ENCODE data around the gene DTNB. TPM values are rescaled to one million over a fixed set of nuclear protein-coding genes. Genes with fewer than 3 reads are reported as not detected.
A peak's percentile ranks its signal among the peaks of the same experiment; 100 is the strongest.
"Not testable (repeated sequence)": the region's sequence is repeated elsewhere in the genome, so short reads cannot be mapped to it uniquely, and the experiment has no call there.

DTNB gene
- total RNA-seq, 2 experiments from 2014 or later, result 27.3 to 29.1 TPM

- H3K36me3 Mint-ChIP-seq (ENCODE audit: low read depth), result peaks cover 5% of the 10 kb centered on the region
- ATAC-seq (no peak), DNase-seq (no peak)
- TF ChIP-seq CTCF (IDR thresholded peaks at IDR 0.05), result no peak
- no peak overlapping the region for H3K4me3 Mint-ChIP-seq
- H3K4me1 Mint-ChIP-seq (ENCODE audit: low read depth), result no peaks in the 10 kb centered on the region
- no peaks in the 10 kb centered on the region for H3K9me3 Mint-ChIP-seq
- CTCF ChIA-PET, result interaction anchor here (1.0 kb wide), 1 partner anchor 49 kb away, joined by 3 read pairs; no protein-coding TSS in a partner anchor
- intact Hi-C loops (cut with micrococcal nuclease), result no loop called here
- H3K27me3 Mint-ChIP-seq, result no peaks in the 10 kb centered on the region
- H3K27ac Mint-ChIP-seq, result no peak overlapping the region
- POLR2A ChIA-PET, result no interaction called here
These were observed 262.1 kb downstream of the DTNB start for GRCh38 chr2:25411281-25411680.

- H3K4me3 Mint-ChIP-seq, result no peak overlapping the region
These were observed 263.0 kb downstream of the DTNB start for GRCh38 chr2:25410370-25410769.

GRCh38 chr2:25409468-25409867, 263.9 kb downstream of the DTNB start:
- peaks cover 2% of the 10 kb centered on the region for H3K36me3 Mint-ChIP-seq (ENCODE audit: low read depth)
- POLR2A ChIA-PET, result no interaction called here
- no peak overlapping the region for H3K27ac Mint-ChIP-seq
- no peaks in the 10 kb centered on the region for H3K27me3 Mint-ChIP-seq
- CTCF ChIA-PET, result no interaction called here
- DNase-seq, result no peak
- no peak overlapping the region for H3K4me3 Mint-ChIP-seq
- intact Hi-C loops (cut with micrococcal nuclease), result no loop called here
- ATAC-seq, result no peak
- H3K9me3 Mint-ChIP-seq, result no peaks in the 10 kb centered on the region
- no peaks in the 10 kb centered on the region for H3K4me1 Mint-ChIP-seq (ENCODE audit: low read depth)
- TF ChIP-seq CTCF (IDR thresholded peaks at IDR 0.05), result no peak

More at GRCh38 chr2:25410370-25410769, 263.0 kb downstream of the DTNB start:
- Mint-ChIP-seq H3K9me3 (no peaks in the 10 kb centered on the region), H3K4me1 (ENCODE audit: low read depth) (no peaks in the 10 kb centered on the region), H3K27ac (no peak overlapping the region), H3K36me3 (ENCODE audit: low read depth) (peaks cover 5% of the 10 kb centered on the region), H3K27me3 (no peaks in the 10 kb centered on the region)
- ChIA-PET POLR2A (no interaction called here), CTCF (no interaction called here)
- intact Hi-C loops (cut with micrococcal nuclease), result no loop called here
- ATAC-seq (no peak), DNase-seq (no peak)
- no peak for TF ChIP-seq CTCF (IDR thresholded peaks at IDR 0.05)

GRCh38 chr2:25409044-25409443, 264.3 kb downstream of the DTNB start:
- intact Hi-C loops (cut with micrococcal nuclease), result no loop called here
- Mint-ChIP-seq H3K36me3 (ENCODE audit: low read depth) (peaks cover 2% of the 10 kb centered on the region), H3K27me3 (no peaks in the 10 kb centered on the region), H3K9me3 (no peaks in the 10 kb centered on the region), H3K4me3 (no peak overlapping the region), H3K4me1 (ENCODE audit: low read depth) (peaks cover 3% of the 10 kb centered on the region), H3K27ac (no peak overlapping the region)
- ChIA-PET POLR2A (no interaction called here), CTCF (no interaction called here)
- no peak for TF ChIP-seq CTCF (IDR thresholded peaks at IDR 0.05)
- ATAC-seq (no peak), DNase-seq (no peak)

- ATAC-seq, result no peak
- Mint-ChIP-seq H3K36me3 (ENCODE audit: low read depth) (no peaks in the 10 kb centered on the region), H3K27ac (peak overlapping the region; percentile 0), H3K9me3 (no peaks in the 10 kb centered on the region), H3K4me3 (no peak overlapping the region), H3K4me1 (ENCODE audit: low read depth) (peaks cover 26% of the 10 kb centered on the region), H3K27me3 (no peaks in the 10 kb centered on the region)
- CTCF ChIA-PET, result no interaction called here
- DNase-seq, result no peak
- intact Hi-C loops (cut with micrococcal nuclease), result no loop called here
- TF ChIP-seq CTCF (IDR thresholded peaks at IDR 0.05), result no peak
- POLR2A ChIA-PET, result no interaction called here
These were observed 267.6 kb downstream of the DTNB start for GRCh38 chr2:25405611-25406295.

- ChIA-PET CTCF (interaction anchor here (1.3 kb wide), 1 partner anchor 27 kb away, joined by 4 read pairs; no protein-coding TSS in a partner anchor), POLR2A (interaction anchor here (1.1 to 2.2 kb wide), 4 partner anchors 9 to 75 kb away, joined by 3 to 11 read pairs (median 4); no protein-coding TSS in a partner anchor)
- intact Hi-C loops (cut with micrococcal nuclease); H3K27me3 Mint-ChIP-seq; H3K4me3 Mint-ChIP-seq; H3K9me3 Mint-ChIP-seq; H3K36me3 Mint-ChIP-seq (ENCODE audit: low read depth): not testable (repeated sequence)
- H3K27ac Mint-ChIP-seq, result peak overlapping the region; percentile 76
- peak; percentile 33 for DNase-seq
- peaks cover 26% of the 10 kb centered on the region for H3K4me1 Mint-ChIP-seq (ENCODE audit: low read depth)
- ATAC-seq, result peak; percentile 86
These were observed 270.1 kb downstream of the DTNB start for GRCh38 chr2:25403120-25403760.
